BJ (cell line): ENCODE results near the gene DNAH2. TPM values are rescaled to one million over a fixed set of nuclear protein-coding genes. Genes with fewer than 3 reads are reported as not detected.
"Not testable (repeated sequence)": the region's sequence is repeated elsewhere in the genome, so short reads cannot be mapped to it uniquely, and the experiment has no call there.

ENCODE experiments used
- CTCF ChIA-PET: fragments of 350-600 bp; formaldehyde crosslinking; extraction: SDS; loops from one replicate; lab custom pipeline; 2021; ENCODE audit warnings: antibody characterized with exemption, inconsistent platforms; lab: Yijun Ruan, JAX
- POLR2A ChIA-PET: fragments of 300-600 bp; sonication (Branson Sonifier 250); formaldehyde crosslinking; extraction: SDS; loops from one replicate; lab custom pipeline; 2021; ENCODE audit warnings: antibody characterized with exemption; lab: Charles Lee
- DNase-seq: peaks from one replicate; pipeline ENCODE4 v3.0.0-alpha.2; 2011; ENCODE audit warnings: low read depth
- H3K27me3 ChIP-seq: 2 replicates; pipeline ENCODE4 v1.6.0; 2011; ENCODE audit warnings: low read length; ENCODE audit not compliant: control insufficient read depth, insufficient read depth
- H3K36me3 ChIP-seq: 2 replicates; pipeline ENCODE4 v1.5.1; 2011; ENCODE audit warnings: low read length; ENCODE audit not compliant: control insufficient read depth, insufficient read depth
- H3K4me3 ChIP-seq: 2 replicates; pipeline ENCODE4 v1.5.1; 2011; ENCODE audit warnings: low read depth, mild to moderate bottlenecking, control low read depth, low read length
- CTCF ChIP-seq: IDR thresholded peaks from 2 replicates; pipeline ENCODE4 v1.5.1; 2011; ENCODE audit warnings: low read depth, mild to moderate bottlenecking, control low read depth, inconsistent platforms, low read length, moderate library complexity; ENCODE audit not compliant: insufficient read depth
- polyA plus RNA-seq: library from polyadenylated mRNA; depleted of rRNA; stranded (reverse); fragments of >200 nt; gene quantifications from 2 replicates; pipeline ENCODE4 v1.2.3, GENCODE V29; 2011

The DNAH2 gene
- polyA plus RNA-seq, 1 experiment = 0.10 TPM

GRCh38 chr17:7798839-7799238 lies 81.3 kb downstream of the DNAH2 start:
- ChIA-PET POLR2A (no interaction called here), CTCF (interaction anchor here (1.0 to 2.7 kb wide), 2 partner anchors 9 to 55 kb away, joined by 3 to 12 read pairs; no protein-coding TSS in a partner anchor)
- H3K4me3 ChIP-seq = no peak overlapping the region
- peaks cover 7% of the 10 kb centered on the region; the same call in 1 of the 2 replicates for H3K27me3 ChIP-seq
- no peak for TF ChIP-seq CTCF
- no peaks in the 10 kb centered on the region for H3K36me3 ChIP-seq
- no peak for DNase-seq

GRCh38 chr17:7803981-7804380 lies 86.4 kb downstream of the DNAH2 start:
- ChIA-PET POLR2A (no interaction called here), CTCF (interaction anchor here (0.6 to 1.4 kb wide), 2 partner anchors 8 to 17 kb away, joined by 3 to 5 read pairs; no protein-coding TSS in a partner anchor)
- H3K27me3 ChIP-seq = no peaks in the 10 kb centered on the region
- no peak overlapping the region for H3K4me3 ChIP-seq
- no peak for DNase-seq
- TF ChIP-seq CTCF = no peak
- H3K36me3 ChIP-seq = no peaks in the 10 kb centered on the region

DNA sequence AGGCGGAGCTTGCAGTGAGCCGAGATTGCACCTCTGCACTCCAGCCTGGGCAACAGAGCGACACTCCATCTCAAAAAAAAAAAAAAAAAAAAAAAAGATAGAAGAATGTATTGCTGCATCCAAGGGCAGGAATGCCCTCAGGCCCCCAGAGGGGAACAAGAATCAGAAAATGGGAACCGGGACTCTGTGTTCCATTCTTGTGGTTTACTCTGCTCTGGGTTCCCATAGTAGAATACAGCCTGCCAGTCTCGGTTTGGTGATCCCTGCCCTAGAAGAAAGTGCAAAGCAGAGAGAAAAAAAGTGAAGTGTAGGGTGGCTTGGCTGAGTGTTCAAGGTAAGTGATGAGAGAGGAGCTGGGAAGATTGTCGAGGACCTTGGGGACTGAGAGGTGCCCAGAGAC lies 89.0 kb downstream of the DNAH2 start:
- H3K36me3 ChIP-seq = no peaks in the 10 kb centered on the region
- DNase-seq = no peak
- ChIA-PET CTCF (no interaction called here), POLR2A (no interaction called here)
- H3K27me3 ChIP-seq = no peaks in the 10 kb centered on the region
- no peak for TF ChIP-seq CTCF
- H3K4me3 ChIP-seq = no peak overlapping the region

DNA sequence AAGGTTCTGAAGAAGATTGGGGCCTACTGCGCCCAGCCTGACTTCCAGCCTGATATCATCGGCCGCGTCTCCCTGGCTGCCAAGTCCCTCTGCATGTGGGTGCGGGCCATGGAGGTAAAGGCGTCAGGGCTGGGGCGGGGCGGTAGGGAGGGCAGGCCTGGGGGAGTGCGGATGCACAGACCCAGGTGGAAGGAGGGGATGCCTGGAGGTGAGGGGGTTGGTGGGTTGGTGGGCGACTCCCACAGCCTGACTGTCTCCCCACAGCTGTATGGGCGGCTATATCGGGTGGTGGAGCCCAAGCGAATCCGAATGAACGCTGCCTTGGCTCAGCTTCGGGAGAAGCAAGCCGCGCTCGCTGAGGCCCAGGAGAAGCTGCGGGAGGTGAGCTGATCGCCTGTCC lies 89.7 kb downstream of the DNAH2 start:
- H3K36me3 ChIP-seq = no peaks in the 10 kb centered on the region
- DNase-seq = no peak
- CTCF ChIA-PET = interaction anchor here (1.8 kb wide), 1 partner anchor 25 kb away, joined by 6 read pairs; no protein-coding TSS in a partner anchor
- H3K27me3 ChIP-seq = no peaks in the 10 kb centered on the region
- H3K4me3 ChIP-seq = no peak overlapping the region
- POLR2A ChIA-PET = no interaction called here
- no peak for TF ChIP-seq CTCF

DNA sequence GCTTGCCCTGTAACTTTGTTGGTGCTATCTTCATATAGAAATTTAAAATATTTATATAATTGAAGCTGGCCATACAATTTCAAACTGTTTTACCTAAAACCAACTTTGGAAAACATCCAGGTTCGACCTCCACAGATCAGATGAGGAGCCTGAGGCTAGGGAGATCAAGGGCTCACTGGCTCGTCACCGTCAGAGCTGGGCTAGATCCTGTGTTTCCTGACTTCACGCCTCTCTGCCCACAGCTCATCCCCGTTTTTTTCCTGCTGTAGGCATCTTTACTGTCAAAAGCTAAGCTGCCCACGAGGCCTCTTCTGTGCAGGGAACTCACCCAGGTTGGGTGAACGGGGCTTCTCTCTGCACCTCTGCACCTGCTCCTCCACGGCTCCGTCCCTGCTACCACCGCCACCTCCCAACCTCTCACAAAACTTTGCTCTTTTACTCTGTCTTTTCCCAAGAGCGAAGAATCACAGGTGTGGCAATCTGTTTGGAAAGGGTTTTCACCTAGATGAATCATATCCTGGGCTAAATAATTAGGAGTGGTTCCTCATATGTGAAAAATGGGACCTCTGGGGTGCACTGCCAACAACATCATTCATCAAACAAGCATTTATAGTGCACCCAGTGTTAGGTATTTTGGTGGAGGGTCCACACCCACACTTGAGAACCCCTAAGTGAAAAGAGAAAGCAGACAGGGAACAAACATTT lies 91.7 kb downstream of the DNAH2 start:
- no peaks in the 10 kb centered on the region for H3K27me3 ChIP-seq
- CTCF ChIA-PET = interaction anchor here (1.0 to 1.8 kb wide), 4 partner anchors 25 to 248 kb away, joined by 3 to 6 read pairs (median 4); partner anchors contain the start of gene KDM6B
- H3K4me3 ChIP-seq = no peak overlapping the region
- H3K36me3 ChIP-seq = no peaks in the 10 kb centered on the region
- POLR2A ChIA-PET = no interaction called here
- TF ChIP-seq CTCF = no peak
- DNase-seq = no peak

DNA sequence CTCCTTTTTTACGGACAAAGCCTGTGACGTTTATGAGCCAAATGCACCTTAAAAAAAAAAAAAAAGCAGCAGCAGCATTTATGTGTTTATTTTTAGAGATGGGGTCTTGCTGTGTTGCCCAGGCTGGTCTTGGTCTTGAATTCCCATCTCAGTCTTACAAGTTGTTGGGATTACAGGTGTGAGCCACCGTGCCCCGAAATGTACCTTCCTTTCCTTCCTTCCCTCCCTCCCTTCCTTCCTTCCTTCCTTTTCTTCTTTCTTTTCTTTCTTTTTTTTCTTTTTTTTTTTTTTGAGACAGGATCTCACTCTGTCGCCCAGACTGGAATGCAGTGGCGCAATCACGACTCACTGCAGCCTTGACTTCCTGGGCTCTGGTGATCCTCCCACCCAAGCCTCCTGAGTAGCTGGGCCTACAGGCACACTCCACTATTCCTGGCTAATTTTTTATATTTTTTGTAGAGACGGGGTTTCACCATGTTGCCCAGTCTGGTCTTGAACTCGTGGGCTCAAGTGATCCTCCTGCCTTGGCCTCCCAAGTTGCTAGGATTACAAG lies 92.3 kb downstream of the DNAH2 start:
- H3K27me3 ChIP-seq, H3K4me3 ChIP-seq, DNase-seq, H3K36me3 ChIP-seq, POLR2A ChIA-PET: not testable (repeated sequence)
- CTCF ChIA-PET = interaction anchor here (1.3 to 2.1 kb wide), 5 partner anchors 15 to 180 kb away, joined by 3 to 9 read pairs (median 4); partner anchors contain the start of gene KDM6B
